Erythroblast (primary cell): ENCODE data around the gene QPRT.
"Not testable (repeated sequence)": the region's sequence is repeated elsewhere in the genome, so short reads cannot be mapped to it uniquely, and the experiment has no call there.

Experiments
- GATA1 ChIP-seq: IDR thresholded peaks from 2 replicates; pipeline ENCODE4 v1.6.1; 2011; ENCODE audit warnings: low read depth, mild to moderate bottlenecking, control low read depth, low read length, moderate library complexity
- POLR2A ChIP-seq: IDR thresholded peaks from 2 replicates; pipeline ENCODE4 v1.6.1; 2011; ENCODE audit warnings: mild to moderate bottlenecking, low read length

DNA sequence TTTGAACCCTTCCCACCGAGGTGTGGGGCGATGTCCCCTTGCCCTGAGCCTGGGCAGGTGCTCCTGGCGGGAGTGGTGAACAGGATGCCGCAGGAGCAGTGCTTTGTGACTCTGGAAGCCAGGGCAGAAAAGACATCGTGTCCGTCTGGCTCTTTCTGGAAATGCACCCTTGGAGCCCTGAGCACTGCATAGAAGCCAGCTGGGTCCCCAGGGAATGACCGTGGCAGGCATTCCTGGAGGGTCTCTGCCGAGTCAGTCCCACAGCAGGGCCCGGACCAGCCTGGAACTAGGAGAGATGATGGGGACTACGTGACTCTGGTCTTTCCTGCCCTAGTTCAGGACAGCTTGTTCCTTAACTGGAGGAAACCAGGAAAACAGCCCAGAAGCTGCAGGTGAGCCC lies 49.7 kb upstream of the QPRT start:
- TF ChIP-seq POLR2A, GATA1: not testable (repeated sequence)
